Neural cell (in vitro differentiated cells): ENCODE measurements around the gene DNMT3B. TPM values are rescaled to one million over a fixed set of nuclear protein-coding genes. Genes with fewer than 3 reads are reported as not detected.

Experiments used
- H2AFZ ChIP-seq: fragments of 200-600, 300-800 bp; sonication (generic), shearing (Covaris generic); 2 replicates; pipeline ENCODE4 v1.6.0; 2014; ENCODE audit warnings: low read depth, mild to moderate bottlenecking, antibody characterized with exemption, low read length, moderate library complexity
- H3F3A ChIP-seq: fragments of 200-600 bp; shearing (Covaris generic); 2 replicates; pipeline ENCODE4 v1.6.1; 2016; ENCODE audit warnings: mild to moderate bottlenecking, moderate library complexity, mixed read lengths, antibody characterized with exemption, low read length; ENCODE audit not compliant: insufficient read depth, poor library complexity, severe bottlenecking
- H3K27ac ChIP-seq: fragments of 200-600, 300-800 bp; sonication (generic), shearing (Covaris generic); 2 replicates; pipeline ENCODE4 v1.5.1; 2014; ENCODE audit warnings: mild to moderate bottlenecking, low read length, moderate library complexity
- H3K27me3 ChIP-seq: fragments of 300-800, 200-600 bp; sonication (generic), shearing (Covaris generic); 2 replicates; pipeline ENCODE4 v1.6.0; 2014; ENCODE audit warnings: mild to moderate bottlenecking, low read depth, low read length, moderate library complexity; ENCODE audit not compliant: insufficient read depth
- H3K36me3 ChIP-seq: fragments of 300-800, 200-600 bp; sonication (generic), shearing (Covaris generic); 2 replicates; pipeline ENCODE4 v1.5.1; 2014; ENCODE audit warnings: mild to moderate bottlenecking, antibody characterized with exemption, low read length, moderate library complexity; ENCODE audit not compliant: insufficient read depth
- H3K4me2 ChIP-seq: fragments of 300-800, 200-600 bp; sonication (generic), shearing (Covaris generic); 2 replicates; pipeline ENCODE4 v1.6.0; 2014; ENCODE audit warnings: mild to moderate bottlenecking, low read length
- H3K4me3 ChIP-seq: fragments of 300-800, 200-600 bp; sonication (generic), shearing (Covaris generic); 2 replicates; pipeline ENCODE4 v1.5.1; 2014; ENCODE audit warnings: mild to moderate bottlenecking, low read length, moderate library complexity
- H3K79me2 ChIP-seq: fragments of 200-600 bp; shearing (Covaris generic); replicated peaks from 2 replicates; pipeline ENCODE4 v1.6.0; 2014; ENCODE audit warnings: mild to moderate bottlenecking, low read length, moderate library complexity; ENCODE audit not compliant: insufficient read depth
- H3K9ac ChIP-seq: fragments of 300-800, 200-600 bp; sonication (generic), shearing (Covaris generic); 2 replicates; pipeline ENCODE4 v1.6.1; 2016; ENCODE audit warnings: mild to moderate bottlenecking, low read length, mixed read lengths
- H3K9me2 ChIP-seq: fragments of 200-600 bp; shearing (Covaris generic); 2 replicates; pipeline ENCODE4 v1.6.1; 2016; ENCODE audit warnings: mild to moderate bottlenecking, low read length, mixed read lengths; ENCODE audit not compliant: insufficient read depth
- H3K9me3 ChIP-seq: fragments of 200-600, 300-800 bp; sonication (generic), shearing (Covaris generic); 2 replicates; pipeline ENCODE4 v1.6.1; 2016; ENCODE audit warnings: mild to moderate bottlenecking, mixed run types, low read length, moderate library complexity, mixed read lengths
- H4K20me1 ChIP-seq: fragments of 200-600 bp; shearing (Covaris generic); 2 replicates; pipeline ENCODE4 v1.6.1; 2016; ENCODE audit warnings: mild to moderate bottlenecking, mixed run types; ENCODE audit not compliant: insufficient read depth
- CTCF ChIP-seq: fragments of 450-650 bp; IDR thresholded peaks from 2 replicates; pipeline ENCODE4 v1.5.1; 2014; ENCODE audit warnings: antibody characterized with exemption, mild to moderate bottlenecking, moderate library complexity; ENCODE audit not compliant: poor library complexity, severe bottlenecking
- EP300 ChIP-seq: fragments of 450-650 bp; conservative IDR thresholded peaks from 2 replicates; pipeline ENCODE4 v1.6.1; 2014; ENCODE audit warnings: antibody characterized with exemption, mild to moderate bottlenecking, moderate library complexity; ENCODE audit not compliant: poor library complexity, severe bottlenecking
- EZH2 ChIP-seq: fragments of 200-600, 300-800 bp; shearing (Covaris generic), sonication (generic); IDR thresholded peaks from 2 replicates; pipeline ENCODE4 v1.6.1; 2014; ENCODE audit warnings: antibody characterized with exemption, low read length, borderline replicate concordance, mild to moderate bottlenecking; ENCODE audit not compliant: insufficient read depth, poor library complexity, severe bottlenecking
- MXI1 ChIP-seq: fragments of 450-650 bp; conservative IDR thresholded peaks from 2 replicates; pipeline ENCODE4 v1.6.1; 2014; ENCODE audit warnings: antibody characterized with exemption, mild to moderate bottlenecking; ENCODE audit not compliant: poor library complexity, severe bottlenecking
- POLR2AphosphoS5 ChIP-seq: IDR thresholded peaks from 2 replicates; pipeline ENCODE4 v1.6.1; 2012
- RAD21 ChIP-seq: fragments of 450-650 bp; conservative IDR thresholded peaks from 2 replicates; pipeline ENCODE4 v1.6.1; 2014; ENCODE audit warnings: antibody characterized with exemption, mild to moderate bottlenecking, moderate library complexity
- REST ChIP-seq: IDR thresholded peaks from 2 replicates; pipeline ENCODE4 v1.6.1; 2012; ENCODE audit warnings: borderline replicate concordance
- SMC3 ChIP-seq: fragments of 450-650 bp; conservative IDR thresholded peaks from 2 replicates; pipeline ENCODE4 v1.6.1; 2014; ENCODE audit warnings: antibody characterized with exemption, mild to moderate bottlenecking, moderate library complexity; ENCODE audit not compliant: poor library complexity
- TAF1 ChIP-seq: IDR thresholded peaks from 2 replicates; pipeline ENCODE4 v1.6.1; 2012; ENCODE audit warnings: low read depth
- polyA minus RNA-seq: library from RNA; depleted of rRNA, polyadenylated mRNA; stranded (reverse); fragments of >200 nt; gene quantifications from 2 replicates; pipeline ENCODE4 v1.2.3, GENCODE V29; 2014
- polyA plus RNA-seq: library from polyadenylated mRNA; depleted of rRNA; stranded (reverse); fragments of >200 nt; gene quantifications from 2 replicates; pipeline ENCODE4 v1.2.3, GENCODE V29; 2014

Gene DNMT3B
- polyA plus RNA-seq, result 8.7 and 9.0 TPM in 2 replicates
- polyA minus RNA-seq, result 8.9 and 9.0 TPM in 2 replicates

- peak within 1 kb of the TSS; percentile 69 for H3K9ac ChIP-seq
- no peaks in the 10 kb centered on the region for H3K9me3 ChIP-seq
- no peaks in the 10 kb centered on the region for H3K36me3 ChIP-seq
- H3K79me2 ChIP-seq, result peaks cover 5% of the 10 kb centered on the region
- H3K4me3 ChIP-seq, result peak within 1 kb of the TSS; percentile 77
- H2AFZ ChIP-seq, result peak within 1 kb of the TSS; percentile 19
- TF ChIP-seq RAD21 (peak; percentile 28), MXI1 (peak; percentile 42), CTCF (peak; percentile 41), EP300 (peak; percentile 34), POLR2AphosphoS5 (no peak), EZH2 (no peak), TAF1 (peak; percentile 27), SMC3 (peak; percentile 20), REST (no peak)
- peak within 1 kb of the TSS; percentile 39 for H3K4me2 ChIP-seq
- H4K20me1 ChIP-seq, result no peaks in the 10 kb centered on the region
- H3K27me3 ChIP-seq, result peaks cover 9% of the 10 kb centered on the region
- no peaks in the 10 kb centered on the region for H3F3A ChIP-seq
- no peak within 1 kb of the TSS for H3K27ac ChIP-seq
- H3K9me2 ChIP-seq, result no peaks in the 10 kb centered on the region
Measured at GRCh38 chr20:32761831-32762753, at the start of gene DNMT3B. Gene DNMT3B, plus strand, starts transcription at chr20:32762385. Its CDS starts 17,939 bp downstream, at chr20:32780324.

- Histone ChIP-seq H3K36me3 (no peaks in the 10 kb centered on the region), H3F3A (no peaks in the 10 kb centered on the region), H3K9ac (no peak overlapping the region), H3K27ac (no peak overlapping the region), H3K27me3 (no peaks in the 10 kb centered on the region), H4K20me1 (no peaks in the 10 kb centered on the region), H3K9me3 (no peaks in the 10 kb centered on the region), H3K4me3 (no peak overlapping the region), H2AFZ (no peak overlapping the region), H3K4me2 (no peak overlapping the region), H3K9me2 (no peaks in the 10 kb centered on the region), H3K79me2 (no peaks in the 10 kb centered on the region)
- TF ChIP-seq CTCF (no peak), POLR2AphosphoS5 (no peak), SMC3 (no peak), MXI1 (no peak), EP300 (no peak)
Measured at GRCh38 chr20:32718749-32719348, 43.3 kb upstream of the DNMT3B start.
